Upper lobe of left lung (tissue), 4 donors: ENCODE measurements around the gene GPAT2.
"Not testable (repeated sequence)": the region's sequence is repeated elsewhere in the genome, so short reads cannot be mapped to it uniquely, and the experiment has no call there.

Experiments used
- EP300 ChIP-seq, 4 donors: sonication (generic); formaldehyde crosslinking; IDR thresholded peaks; one replicate each; pipeline ENCODE4 v1.5.1; 2017; ENCODE audit warnings: antibody characterized with exemption in 4 of 4, control low read depth in 2 of 4
- POLR2A ChIP-seq, 4 donors: fragments of 450-650 bp; IDR thresholded peaks; one replicate each; pipeline ENCODE4 v1.5.1; 2016 to 2017; ENCODE audit warnings: antibody characterized with exemption in 4 of 4, mild to moderate bottlenecking in 2 of 4
- POLR2AphosphoS5 ChIP-seq, 2 donors: sonication (generic); formaldehyde crosslinking; IDR thresholded peaks; one replicate each; pipeline ENCODE4 v1.5.1; 2017; ENCODE audit warnings: antibody characterized with exemption in 2 of 2
- TF ChIP-seq, protein P1 (sequence below), 6 experiments: fragments of 450-650 bp in 4 of 6; fragments of 200-600 bp in 2 of 6; sonication (generic) in 2 of 6; IDR thresholded peaks; one replicate each; pipeline ENCODE4 v1.5.1; 2016 to 2019; ENCODE audit warnings: antibody characterized with exemption in 6 of 6

DNA sequence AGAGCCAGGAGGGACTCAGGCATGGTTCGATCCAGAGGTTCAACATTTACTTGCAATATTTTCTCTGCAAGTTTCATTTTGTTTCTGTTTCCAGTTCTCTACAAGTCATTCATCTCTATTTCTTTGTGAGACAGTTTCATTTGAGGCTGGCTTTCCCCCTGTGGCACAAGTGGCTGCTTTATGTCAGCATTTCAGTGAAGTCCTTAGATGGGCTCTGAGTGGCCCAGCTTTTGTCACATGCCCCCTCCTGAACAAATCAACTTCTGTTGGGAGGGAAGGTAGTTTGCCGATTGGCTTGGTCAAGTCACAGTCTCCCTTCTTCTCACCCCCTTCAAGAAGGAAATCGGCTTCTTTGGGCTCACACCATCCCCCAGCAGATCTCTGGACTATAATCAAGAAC, 17.9 kb upstream of the GPAT2 start:
- not testable (repeated sequence) for TF ChIP-seq POLR2AphosphoS5, POLR2A, EP300 (IDR thresholded peaks at IDR 0.05)
- TF ChIP-seq, protein P1, sequence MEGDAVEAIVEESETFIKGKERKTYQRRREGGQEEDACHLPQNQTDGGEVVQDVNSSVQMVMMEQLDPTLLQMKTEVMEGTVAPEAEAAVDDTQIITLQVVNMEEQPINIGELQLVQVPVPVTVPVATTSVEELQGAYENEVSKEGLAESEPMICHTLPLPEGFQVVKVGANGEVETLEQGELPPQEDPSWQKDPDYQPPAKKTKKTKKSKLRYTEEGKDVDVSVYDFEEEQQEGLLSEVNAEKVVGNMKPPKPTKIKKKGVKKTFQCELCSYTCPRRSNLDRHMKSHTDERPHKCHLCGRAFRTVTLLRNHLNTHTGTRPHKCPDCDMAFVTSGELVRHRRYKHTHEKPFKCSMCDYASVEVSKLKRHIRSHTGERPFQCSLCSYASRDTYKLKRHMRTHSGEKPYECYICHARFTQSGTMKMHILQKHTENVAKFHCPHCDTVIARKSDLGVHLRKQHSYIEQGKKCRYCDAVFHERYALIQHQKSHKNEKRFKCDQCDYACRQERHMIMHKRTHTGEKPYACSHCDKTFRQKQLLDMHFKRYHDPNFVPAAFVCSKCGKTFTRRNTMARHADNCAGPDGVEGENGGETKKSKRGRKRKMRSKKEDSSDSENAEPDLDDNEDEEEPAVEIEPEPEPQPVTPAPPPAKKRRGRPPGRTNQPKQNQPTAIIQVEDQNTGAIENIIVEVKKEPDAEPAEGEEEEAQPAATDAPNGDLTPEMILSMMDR (IDR thresholded peaks at IDR 0.05): not testable (repeated sequence)
